Jurkat, Clone E6-1 (cell line): Measurements from ENCODE around the gene SMIM31.
A peak's percentile ranks its signal among the peaks of the same experiment; 100 is the strongest.

ENCODE experiments used
- DNase-seq: peaks from one replicate; pipeline ENCODE4 v3.0.0-alpha.2; 2011; ENCODE audit warnings: low read depth, low spot score
- H3K4me3 ChIP-seq: 2 replicates; pipeline ENCODE4 v1.5.1; 2011; ENCODE audit warnings: mild to moderate bottlenecking, low read length, control low read depth, moderate library complexity

The SMIM31 gene

GRCh38 chr4:164779080-164779479, 25.1 kb downstream of the SMIM31 start:
- no peak overlapping the region for H3K4me3 ChIP-seq
- DNase-seq = no peak

- no peak overlapping the region for H3K4me3 ChIP-seq
- DNase-seq = peak; percentile 24
Measured at GRCh38 chr4:164779811-164780216, 25.9 kb downstream of the SMIM31 start.

DNA sequence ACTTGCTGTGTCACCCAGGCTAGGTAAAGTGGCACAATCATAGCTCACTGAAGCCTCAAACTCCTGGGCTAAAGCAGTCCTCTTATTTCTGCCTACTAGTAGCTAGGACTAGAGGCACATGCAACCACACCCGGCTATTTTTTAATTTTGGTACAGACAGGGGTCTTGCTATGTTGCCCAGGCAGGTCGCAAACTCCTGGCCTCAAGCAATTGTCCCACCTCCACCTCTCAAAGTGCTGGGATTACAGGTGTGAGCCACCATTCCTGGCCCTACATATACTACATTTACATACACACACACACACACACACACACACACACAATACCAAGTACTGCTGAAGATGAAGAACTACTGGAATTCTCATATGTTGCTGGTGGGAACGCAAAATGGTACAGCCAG, 26.9 kb downstream of the SMIM31 start:
- H3K4me3 ChIP-seq = no peak overlapping the region
- DNase-seq = no peak

DNA sequence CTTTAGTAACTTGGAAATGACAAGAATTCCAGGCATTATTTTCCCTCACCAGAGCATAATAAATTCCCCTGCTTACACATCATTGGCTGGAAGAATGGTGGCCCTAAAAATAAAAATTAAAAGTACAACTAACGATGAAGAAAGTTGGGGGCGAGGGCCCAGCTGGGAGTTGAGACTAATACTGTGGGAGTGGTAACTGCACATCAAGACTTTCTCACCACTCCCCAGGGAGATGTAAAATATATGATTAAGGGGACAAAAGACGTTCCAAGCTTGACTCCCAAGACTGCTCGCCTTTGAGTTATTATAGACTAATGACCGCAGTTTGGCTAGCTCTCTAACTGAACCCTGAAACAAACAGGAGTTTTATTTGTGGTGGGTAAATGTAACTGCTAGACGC, 30.0 kb downstream of the SMIM31 start:
- DNase-seq = no peak
- H3K4me3 ChIP-seq = no peak overlapping the region

- DNase-seq = no peak
Measured at GRCh38 chr4:164789047-164789446, 35.1 kb downstream of the SMIM31 start.

GRCh38 chr4:164790249-164790648, 36.3 kb downstream of the SMIM31 start:
- no peak overlapping the region for H3K4me3 ChIP-seq
- DNase-seq = no peak

More at GRCh38 chr4:164789047-164789446, 35.1 kb downstream of the SMIM31 start:
- no peak overlapping the region for H3K4me3 ChIP-seq

GRCh38 chr4:164799410-164799809, 45.5 kb downstream of the SMIM31 start:
- no peak overlapping the region for H3K4me3 ChIP-seq
- DNase-seq = no peak

- H3K4me3 ChIP-seq = no peak overlapping the region
- DNase-seq = no peak
Measured at GRCh38 chr4:164800786-164801185, 46.9 kb downstream of the SMIM31 start.

GRCh38 chr4:164802301-164802901, 48.5 kb downstream of the SMIM31 start:
- no peak for DNase-seq
- no peak overlapping the region for H3K4me3 ChIP-seq

- no peak overlapping the region for H3K4me3 ChIP-seq
- no peak for DNase-seq
Measured at GRCh38 chr4:164803702-164804101, 49.8 kb downstream of the SMIM31 start.

DNA sequence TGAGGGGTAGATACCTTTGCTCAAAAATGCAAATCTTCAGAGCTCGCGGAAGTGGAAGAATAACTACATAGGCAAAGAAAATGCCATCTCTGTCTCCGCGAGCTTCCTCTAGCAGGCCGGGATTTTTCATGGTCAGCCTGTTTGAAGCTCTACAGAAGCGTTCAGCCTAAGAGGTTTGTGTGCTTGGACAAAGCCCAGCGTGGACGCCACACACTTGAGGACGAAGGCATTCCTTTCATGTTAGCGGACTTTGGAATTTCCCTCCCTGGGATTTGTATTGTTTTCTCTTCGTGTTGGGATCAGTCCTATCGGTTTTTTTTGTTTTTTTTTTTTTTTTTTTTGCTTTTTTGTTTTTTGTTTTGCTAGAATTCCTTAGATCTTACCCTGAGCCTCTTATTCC, 53.7 kb downstream of the SMIM31 start:
- H3K4me3 ChIP-seq = no peak overlapping the region
- no peak for DNase-seq

DNA sequence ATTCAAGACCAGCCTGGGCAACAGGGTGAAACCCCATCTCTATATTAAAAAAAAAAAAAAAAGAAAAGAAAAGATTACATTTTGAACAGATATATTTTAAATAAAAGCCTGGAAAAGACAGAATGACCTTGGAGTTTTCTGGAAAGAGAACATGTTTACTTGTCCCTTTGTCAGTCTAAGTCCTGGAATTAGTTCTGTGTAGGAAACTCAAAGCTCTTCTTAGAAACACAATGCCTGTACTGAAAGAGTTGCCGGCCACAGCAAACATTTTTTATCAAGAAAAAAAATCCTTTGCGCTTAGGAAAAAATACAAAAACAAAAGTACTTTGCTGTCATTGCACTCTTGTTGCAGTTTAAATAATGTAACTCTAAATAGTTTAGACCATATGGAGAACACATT, 59.6 kb downstream of the SMIM31 start:
- no peak for DNase-seq
- H3K4me3 ChIP-seq = no peak overlapping the region

GRCh38 chr4:164815711-164816110, 61.8 kb downstream of the SMIM31 start:
- no peak for DNase-seq
- no peak overlapping the region for H3K4me3 ChIP-seq

- no peak overlapping the region for H3K4me3 ChIP-seq
- DNase-seq = no peak
Measured at GRCh38 chr4:164819366-164819765, 65.4 kb downstream of the SMIM31 start.

- DNase-seq = no peak
- no peak overlapping the region for H3K4me3 ChIP-seq
Measured at GRCh38 chr4:164821711-164822110, 67.8 kb downstream of the SMIM31 start.

- H3K4me3 ChIP-seq = no peak overlapping the region
- no peak for DNase-seq
Measured at GRCh38 chr4:164824581-164824980, 70.7 kb downstream of the SMIM31 start.

GRCh38 chr4:164828955-164829354, 75.0 kb downstream of the SMIM31 start:
- DNase-seq = no peak
- no peak overlapping the region for H3K4me3 ChIP-seq

DNA sequence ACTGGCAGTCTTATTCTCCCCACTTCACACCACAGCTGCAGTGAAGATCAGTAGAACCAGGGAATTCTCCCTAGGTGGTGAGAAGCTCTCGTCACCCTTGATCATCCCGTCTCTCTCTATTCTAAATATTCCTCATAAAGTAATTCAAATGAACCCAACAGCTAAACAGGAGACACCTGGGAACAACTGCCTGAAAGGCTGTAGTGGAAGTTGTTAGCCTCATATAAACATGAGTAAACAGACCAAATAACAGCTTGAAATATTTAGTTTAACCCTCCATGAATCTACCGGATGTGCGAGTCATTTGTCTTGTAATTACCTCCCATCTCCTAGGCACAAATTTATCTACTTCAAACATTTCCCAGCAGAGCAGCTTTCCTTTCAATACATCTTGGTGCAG, 92.6 kb downstream of the SMIM31 start:
- no peak for DNase-seq
- H3K4me3 ChIP-seq = no peak overlapping the region

GRCh38 chr4:164847016-164847415, 93.1 kb downstream of the SMIM31 start:
- no peak overlapping the region for H3K4me3 ChIP-seq
- no peak for DNase-seq

- no peak overlapping the region for H3K4me3 ChIP-seq
- no peak for DNase-seq
Measured at GRCh38 chr4:164847967-164848649, 94.2 kb downstream of the SMIM31 start.
